Neural cell (in vitro differentiated cells): Measurements from ENCODE around the gene TNFRSF14. TPM values are rescaled to one million over a fixed set of nuclear protein-coding genes. Genes with fewer than 3 reads are reported as not detected.

Source experiments
- H2AFZ ChIP-seq: fragments of 200-600, 300-800 bp; sonication (generic), shearing (Covaris generic); 2 replicates; pipeline ENCODE4 v1.6.0; 2014; ENCODE audit warnings: low read depth, mild to moderate bottlenecking, antibody characterized with exemption, low read length, moderate library complexity
- H3F3A ChIP-seq: fragments of 200-600 bp; shearing (Covaris generic); 2 replicates; pipeline ENCODE4 v1.6.1; 2016; ENCODE audit warnings: mild to moderate bottlenecking, moderate library complexity, mixed read lengths, antibody characterized with exemption, low read length; ENCODE audit not compliant: insufficient read depth, poor library complexity, severe bottlenecking
- H3K27ac ChIP-seq: fragments of 200-600, 300-800 bp; sonication (generic), shearing (Covaris generic); 2 replicates; pipeline ENCODE4 v1.5.1; 2014; ENCODE audit warnings: mild to moderate bottlenecking, low read length, moderate library complexity
- H3K27me3 ChIP-seq: fragments of 300-800, 200-600 bp; sonication (generic), shearing (Covaris generic); 2 replicates; pipeline ENCODE4 v1.6.0; 2014; ENCODE audit warnings: mild to moderate bottlenecking, low read depth, low read length, moderate library complexity; ENCODE audit not compliant: insufficient read depth
- H3K36me3 ChIP-seq: fragments of 300-800, 200-600 bp; sonication (generic), shearing (Covaris generic); 2 replicates; pipeline ENCODE4 v1.5.1; 2014; ENCODE audit warnings: mild to moderate bottlenecking, antibody characterized with exemption, low read length, moderate library complexity; ENCODE audit not compliant: insufficient read depth
- H3K4me2 ChIP-seq: fragments of 300-800, 200-600 bp; sonication (generic), shearing (Covaris generic); 2 replicates; pipeline ENCODE4 v1.6.0; 2014; ENCODE audit warnings: mild to moderate bottlenecking, low read length
- H3K4me3 ChIP-seq: fragments of 300-800, 200-600 bp; sonication (generic), shearing (Covaris generic); 2 replicates; pipeline ENCODE4 v1.5.1; 2014; ENCODE audit warnings: mild to moderate bottlenecking, low read length, moderate library complexity
- H3K79me2 ChIP-seq: fragments of 200-600 bp; shearing (Covaris generic); replicated peaks from 2 replicates; pipeline ENCODE4 v1.6.0; 2014; ENCODE audit warnings: mild to moderate bottlenecking, low read length, moderate library complexity; ENCODE audit not compliant: insufficient read depth
- H3K9ac ChIP-seq: fragments of 300-800, 200-600 bp; sonication (generic), shearing (Covaris generic); 2 replicates; pipeline ENCODE4 v1.6.1; 2016; ENCODE audit warnings: mild to moderate bottlenecking, low read length, mixed read lengths
- H3K9me2 ChIP-seq: fragments of 200-600 bp; shearing (Covaris generic); 2 replicates; pipeline ENCODE4 v1.6.1; 2016; ENCODE audit warnings: mild to moderate bottlenecking, low read length, mixed read lengths; ENCODE audit not compliant: insufficient read depth
- H3K9me3 ChIP-seq: fragments of 200-600, 300-800 bp; sonication (generic), shearing (Covaris generic); 2 replicates; pipeline ENCODE4 v1.6.1; 2016; ENCODE audit warnings: mild to moderate bottlenecking, mixed run types, low read length, moderate library complexity, mixed read lengths
- H4K20me1 ChIP-seq: fragments of 200-600 bp; shearing (Covaris generic); 2 replicates; pipeline ENCODE4 v1.6.1; 2016; ENCODE audit warnings: mild to moderate bottlenecking, mixed run types; ENCODE audit not compliant: insufficient read depth
- CTCF ChIP-seq: fragments of 450-650 bp; IDR thresholded peaks from 2 replicates; pipeline ENCODE4 v1.5.1; 2014; ENCODE audit warnings: antibody characterized with exemption, mild to moderate bottlenecking, moderate library complexity; ENCODE audit not compliant: poor library complexity, severe bottlenecking
- EP300 ChIP-seq: fragments of 450-650 bp; conservative IDR thresholded peaks from 2 replicates; pipeline ENCODE4 v1.6.1; 2014; ENCODE audit warnings: antibody characterized with exemption, mild to moderate bottlenecking, moderate library complexity; ENCODE audit not compliant: poor library complexity, severe bottlenecking
- EZH2 ChIP-seq: fragments of 200-600, 300-800 bp; shearing (Covaris generic), sonication (generic); IDR thresholded peaks from 2 replicates; pipeline ENCODE4 v1.6.1; 2014; ENCODE audit warnings: antibody characterized with exemption, low read length, borderline replicate concordance, mild to moderate bottlenecking; ENCODE audit not compliant: insufficient read depth, poor library complexity, severe bottlenecking
- MXI1 ChIP-seq: fragments of 450-650 bp; conservative IDR thresholded peaks from 2 replicates; pipeline ENCODE4 v1.6.1; 2014; ENCODE audit warnings: antibody characterized with exemption, mild to moderate bottlenecking; ENCODE audit not compliant: poor library complexity, severe bottlenecking
- POLR2AphosphoS5 ChIP-seq: IDR thresholded peaks from 2 replicates; pipeline ENCODE4 v1.6.1; 2012
- RAD21 ChIP-seq: fragments of 450-650 bp; conservative IDR thresholded peaks from 2 replicates; pipeline ENCODE4 v1.6.1; 2014; ENCODE audit warnings: antibody characterized with exemption, mild to moderate bottlenecking, moderate library complexity
- REST ChIP-seq: IDR thresholded peaks from 2 replicates; pipeline ENCODE4 v1.6.1; 2012; ENCODE audit warnings: borderline replicate concordance
- SMC3 ChIP-seq: fragments of 450-650 bp; conservative IDR thresholded peaks from 2 replicates; pipeline ENCODE4 v1.6.1; 2014; ENCODE audit warnings: antibody characterized with exemption, mild to moderate bottlenecking, moderate library complexity; ENCODE audit not compliant: poor library complexity
- TAF1 ChIP-seq: IDR thresholded peaks from 2 replicates; pipeline ENCODE4 v1.6.1; 2012; ENCODE audit warnings: low read depth
- polyA plus RNA-seq: library from polyadenylated mRNA; depleted of rRNA; stranded (reverse); fragments of >200 nt; gene quantifications from 2 replicates; pipeline ENCODE4 v1.2.3, GENCODE V29; 2014

Gene TNFRSF14
- polyA plus RNA-seq, 1 donor from 2014 or later = 1.1 TPM

GRCh38 chr1:2546515-2547209 lies 9.5 kb upstream of the TNFRSF14 start:
- no peaks in the 10 kb centered on the region for H3K27me3 ChIP-seq
- no peaks in the 10 kb centered on the region for H3K9me2 ChIP-seq
- H3F3A ChIP-seq = peaks cover 2% of the 10 kb centered on the region
- no peak for TF ChIP-seq MXI1
- no peak for TF ChIP-seq REST
- no peak for TF ChIP-seq CTCF
- no peak for TF ChIP-seq EZH2
- TF ChIP-seq TAF1 = no peak
- no peak for TF ChIP-seq EP300
- TF ChIP-seq POLR2AphosphoS5 = no peak
- no peak for TF ChIP-seq RAD21
- TF ChIP-seq SMC3 = no peak
- no peak overlapping the region for H3K4me2 ChIP-seq
- H2AFZ ChIP-seq = no peak overlapping the region
- peak overlapping the region; percentile 41 for H3K4me3 ChIP-seq
- H3K36me3 ChIP-seq = no peaks in the 10 kb centered on the region
- H3K9me3 ChIP-seq = no peaks in the 10 kb centered on the region
- no peaks in the 10 kb centered on the region for H4K20me1 ChIP-seq
- peak overlapping the region; percentile 5 for H3K9ac ChIP-seq
- H3K27ac ChIP-seq = no peak overlapping the region
- no peaks in the 10 kb centered on the region for H3K79me2 ChIP-seq

- Histone ChIP-seq H2AFZ (no peak overlapping the region), H3K4me2 (no peak overlapping the region), H3K79me2 (no peaks in the 10 kb centered on the region), H3K9me3 (no peaks in the 10 kb centered on the region), H3K9ac (peak overlapping the region; percentile 5), H3K27ac (no peak overlapping the region), H3K36me3 (no peaks in the 10 kb centered on the region), H3K27me3 (no peaks in the 10 kb centered on the region), H4K20me1 (no peaks in the 10 kb centered on the region), H3K4me3 (no peak overlapping the region), H3K9me2 (no peaks in the 10 kb centered on the region), H3F3A (peaks cover 2% of the 10 kb centered on the region)
- TF ChIP-seq TAF1 = no peak
- no peak for TF ChIP-seq CTCF
- TF ChIP-seq RAD21 = no peak
- no peak for TF ChIP-seq REST
- TF ChIP-seq EP300 = no peak
- no peak for TF ChIP-seq MXI1
- TF ChIP-seq EZH2 = no peak
- TF ChIP-seq POLR2AphosphoS5 = no peak
- no peak for TF ChIP-seq SMC3
These were observed 8.7 kb upstream of the TNFRSF14 start for GRCh38 chr1:2547210-2548067.
